Measurements from ENCODE around the gene KPNA1. TPM values are rescaled to one million over a fixed set of nuclear protein-coding genes. Genes with fewer than 3 reads are reported as not detected.

The KPNA1 gene
- total and polyA plus RNA-seq, 2 experiments from 2014 or later = 19.8 to 30.1 TPM

DNA sequence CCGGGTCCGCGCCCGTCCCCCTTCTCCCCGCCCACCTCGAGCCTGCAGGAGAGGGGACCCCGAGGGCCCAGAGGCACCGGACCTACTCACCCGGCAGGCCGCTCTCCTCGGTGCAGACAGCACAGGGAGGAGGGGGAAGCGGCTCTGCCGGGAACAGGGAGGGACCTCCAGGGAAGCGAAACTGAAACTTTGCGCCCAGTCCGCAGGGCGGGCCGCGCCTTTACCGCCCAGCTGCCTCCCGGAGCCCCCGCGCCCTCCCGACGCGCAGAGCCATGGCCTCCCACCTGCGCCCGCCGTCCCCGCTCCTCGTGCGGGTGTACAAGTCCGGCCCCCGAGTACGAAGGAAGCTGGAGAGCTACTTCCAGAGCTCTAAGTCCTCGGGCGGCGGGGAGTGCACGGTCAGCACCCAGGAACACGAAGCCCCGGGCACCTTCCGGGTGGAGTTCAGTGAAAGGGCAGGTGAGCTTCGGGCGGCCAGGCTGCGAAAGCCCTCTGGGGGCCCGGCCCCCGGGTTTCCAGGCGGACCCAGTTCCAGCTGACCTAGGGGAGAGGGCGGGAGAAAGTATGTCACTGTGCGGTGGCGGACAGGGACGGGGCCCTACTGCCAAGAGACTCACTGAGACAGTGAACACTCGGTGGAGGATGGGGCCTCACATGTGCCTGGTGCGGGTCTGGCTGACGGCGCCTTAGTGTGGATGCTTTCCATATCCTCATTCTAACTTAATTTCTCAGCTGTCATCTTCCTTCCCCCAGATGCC, 49.6 kb upstream of the KPNA1 start, which contains the start of the genes DTX3L and PARP9:
Gene DTX3L (plus strand): TSS at position 184 of the 758 bp plus-strand sequence. CDS start 89 bp downstream, at position 273.
Gene PARP9 (minus strand): TSS at position 146 of the 758 bp plus-strand sequence. CDS start 4,680 bp downstream, outside the sequence.
- Histone ChIP-seq H3K27ac (ENCODE audit: low read depth) (no peak within 1 kb of the TSS), H3K79me2 (replicated peaks; ENCODE audit: insufficient read depth) (no peaks in the 10 kb centered on the region), H3K27me3 (ENCODE audit: insufficient read depth) (no peaks in the 10 kb centered on the region), H3K9me2 (ENCODE audit: insufficient read depth) (no peaks in the 10 kb centered on the region), H3F3A (replicated peaks; ENCODE audit: low read depth) (0 out of 2 replicates have a peak, but pooled peaks cover 2% of the 10 kb centered on the region), H2AFZ (peak within 1 kb of the TSS; percentile 98), H3K4me2 (peak within 1 kb of the TSS; percentile 87), H3K4me1 (ENCODE audit: insufficient read depth) (peaks cover 10% of the 10 kb centered on the region), H3K36me3 (ENCODE audit: insufficient read depth) (no peaks in the 10 kb centered on the region), H3K4me3 (peak within 1 kb of the TSS; percentile 89), H4K20me1 (replicated peaks; ENCODE audit: insufficient read depth) (no peaks in the 10 kb centered on the region)
- H3K27me3 Mint-ChIP-seq (ENCODE audit: insufficient read depth, low read depth, poor library complexity) = peaks cover 11% of the 10 kb centered on the region
- TF ChIP-seq CREB1 (CRISPR knock-in tag; IDR thresholded peaks at IDR 0.05; ENCODE audit: low read depth) = no peak; the same call in 1 of the 2 replicates
- peak; percentile 48; the same call in 1 of the 2 replicates for TF ChIP-seq POLR2AphosphoS5 (IDR thresholded peaks at IDR 0.05; ENCODE audit: low read depth)
- peak; percentile 95 for ATAC-seq
- no peaks in the 10 kb centered on the region for H3K36me3 Mint-ChIP-seq (ENCODE audit: low read depth)
- H3K4me3 Mint-ChIP-seq = peak within 1 kb of the TSS; percentile 77
- peaks cover 23% of the 10 kb centered on the region for H3K4me1 Mint-ChIP-seq
- H3K9me3 Mint-ChIP-seq = no peaks in the 10 kb centered on the region
- DNase-seq (ENCODE audit: low spot score) = peak; percentile 86
- H3K27ac Mint-ChIP-seq = no peak within 1 kb of the TSS

DNA sequence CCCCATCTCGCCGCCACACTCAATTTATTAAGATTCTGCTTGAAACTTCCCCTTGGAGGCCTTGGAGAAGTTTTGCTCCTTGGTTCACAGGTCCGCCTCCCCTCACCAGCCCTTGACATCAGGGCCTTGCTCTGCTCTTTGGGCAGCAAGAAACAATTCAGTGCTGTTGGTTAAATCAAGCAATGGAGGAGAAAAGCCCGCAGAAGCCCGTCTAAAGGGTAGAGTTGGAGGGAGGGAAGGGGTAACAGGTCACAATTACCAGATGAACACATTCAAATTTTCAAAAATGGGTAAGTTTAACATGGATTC, 48.9 kb upstream of the KPNA1 start:
- H3K9me3 Mint-ChIP-seq = no peaks in the 10 kb centered on the region
- Histone ChIP-seq H2AFZ (peak overlapping the region; percentile 98), H3K36me3 (ENCODE audit: insufficient read depth) (no peaks in the 10 kb centered on the region), H3K4me2 (peak overlapping the region; percentile 87), H3K27ac (ENCODE audit: low read depth) (no peak overlapping the region), H4K20me1 (replicated peaks; ENCODE audit: insufficient read depth) (no peaks in the 10 kb centered on the region), H3K4me1 (ENCODE audit: insufficient read depth) (peaks cover 15% of the 10 kb centered on the region), H3K27me3 (ENCODE audit: insufficient read depth) (no peaks in the 10 kb centered on the region), H3K9me2 (ENCODE audit: insufficient read depth) (no peaks in the 10 kb centered on the region), H3F3A (replicated peaks; ENCODE audit: low read depth) (0 out of 2 replicates have a peak, but pooled peaks cover 2% of the 10 kb centered on the region), H3K79me2 (replicated peaks; ENCODE audit: insufficient read depth) (no peaks in the 10 kb centered on the region), H3K4me3 (peak overlapping the region; percentile 89)
- no peak overlapping the region for H3K27ac Mint-ChIP-seq
- ATAC-seq (peak; percentile 8), DNase-seq (ENCODE audit: low spot score) (no peak)
- peaks cover 28% of the 10 kb centered on the region for H3K4me1 Mint-ChIP-seq
- H3K36me3 Mint-ChIP-seq (ENCODE audit: low read depth) = no peaks in the 10 kb centered on the region
- H3K4me3 Mint-ChIP-seq = peak overlapping the region; percentile 77
- H3K27me3 Mint-ChIP-seq (ENCODE audit: insufficient read depth, low read depth, poor library complexity) = peaks cover 11% of the 10 kb centered on the region
- TF ChIP-seq, protein P1, sequence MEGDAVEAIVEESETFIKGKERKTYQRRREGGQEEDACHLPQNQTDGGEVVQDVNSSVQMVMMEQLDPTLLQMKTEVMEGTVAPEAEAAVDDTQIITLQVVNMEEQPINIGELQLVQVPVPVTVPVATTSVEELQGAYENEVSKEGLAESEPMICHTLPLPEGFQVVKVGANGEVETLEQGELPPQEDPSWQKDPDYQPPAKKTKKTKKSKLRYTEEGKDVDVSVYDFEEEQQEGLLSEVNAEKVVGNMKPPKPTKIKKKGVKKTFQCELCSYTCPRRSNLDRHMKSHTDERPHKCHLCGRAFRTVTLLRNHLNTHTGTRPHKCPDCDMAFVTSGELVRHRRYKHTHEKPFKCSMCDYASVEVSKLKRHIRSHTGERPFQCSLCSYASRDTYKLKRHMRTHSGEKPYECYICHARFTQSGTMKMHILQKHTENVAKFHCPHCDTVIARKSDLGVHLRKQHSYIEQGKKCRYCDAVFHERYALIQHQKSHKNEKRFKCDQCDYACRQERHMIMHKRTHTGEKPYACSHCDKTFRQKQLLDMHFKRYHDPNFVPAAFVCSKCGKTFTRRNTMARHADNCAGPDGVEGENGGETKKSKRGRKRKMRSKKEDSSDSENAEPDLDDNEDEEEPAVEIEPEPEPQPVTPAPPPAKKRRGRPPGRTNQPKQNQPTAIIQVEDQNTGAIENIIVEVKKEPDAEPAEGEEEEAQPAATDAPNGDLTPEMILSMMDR (conservative IDR thresholded peaks at IDR 0.05; ENCODE audit: low read depth in 2 of 2) = no peak
- TF ChIP-seq CREB1 (CRISPR knock-in tag; IDR thresholded peaks at IDR 0.05; ENCODE audit: low read depth) = no peak
- TF ChIP-seq ZNF331 (CRISPR knock-in tag; IDR thresholded peaks at IDR 0.05; ENCODE audit: low read depth) = no peak
- no peak for TF ChIP-seq EZH2 (IDR thresholded peaks at IDR 0.05; ENCODE audit: low read depth, unreplicated experiment)
- no peak for TF ChIP-seq ZNF114 (CRISPR knock-in tag; IDR thresholded peaks at IDR 0.05)
- no peak for TF ChIP-seq NANOG (IDR thresholded peaks at IDR 0.05; ENCODE audit: borderline replicate concordance)
- TF ChIP-seq ZNF462 (CRISPR knock-in tag; IDR thresholded peaks at IDR 0.05) = no peak
- TF ChIP-seq JUNB (IDR thresholded peaks at IDR 0.05; ENCODE audit: unreplicated experiment) = no peak
- no peak for TF ChIP-seq POLR2AphosphoS5 (IDR thresholded peaks at IDR 0.05; ENCODE audit: low read depth)

Data from GM23338 (cell line).